Measurements from ENCODE around the gene TOMM40.

- TF ChIP-seq CTCF (IDR thresholded peaks at IDR 0.05) (no peak), POLR2AphosphoS5 (IDR thresholded peaks at IDR 0.05) (no peak)
These were observed 21.2 kb upstream of the TOMM40 start for GRCh38 chr19:44869733-44870470.

All from esophagus muscularis mucosa (tissue), 3 donors.